ENCODE measurements around the gene POC1A. TPM values are rescaled to one million over a fixed set of nuclear protein-coding genes. Genes with fewer than 3 reads are reported as not detected.

Gene POC1A
- total and polyA plus RNA-seq, 2 experiments from 2014 or later: 19.1 to 26.7 TPM

GRCh38 chr3:52190294-52191074 is 36.3 kb upstream of the POC1A start:
- no peak overlapping the region for H3K4me2 ChIP-seq
- ATAC-seq: no peak; the same call in 2 of the 3 replicates
- DNase-seq (ENCODE audit: low spot score): no peak

GRCh38 chr3:52188556-52188955 is 34.3 kb upstream of the POC1A start:
- Mint-ChIP-seq H3K9me3 (no peaks in the 10 kb centered on the region), H3K36me3 (ENCODE audit: low read depth) (no peaks in the 10 kb centered on the region), H3K27ac (no peak overlapping the region), H3K27me3 (ENCODE audit: insufficient read depth, low read depth, poor library complexity) (peaks cover 22% of the 10 kb centered on the region), H3K4me1 (peaks cover 5% of the 10 kb centered on the region; the same call in 1 of the 3 replicates), H3K4me3 (no peak overlapping the region)
- H2AFZ ChIP-seq: no peak overlapping the region
- no peaks in the 10 kb centered on the region for H3K36me3 ChIP-seq (ENCODE audit: insufficient read depth)
- H3F3A ChIP-seq (replicated peaks; ENCODE audit: low read depth): 0 out of 2 replicates have a peak, but pooled peaks cover 4% of the 10 kb centered on the region
- H3K9me2 ChIP-seq (ENCODE audit: insufficient read depth): no peaks in the 10 kb centered on the region
- no peaks in the 10 kb centered on the region for H3K27me3 ChIP-seq (ENCODE audit: insufficient read depth)
- H3K79me2 ChIP-seq (replicated peaks; ENCODE audit: insufficient read depth): no peaks in the 10 kb centered on the region
- H4K20me1 ChIP-seq (replicated peaks; ENCODE audit: insufficient read depth): no peaks in the 10 kb centered on the region
- ATAC-seq (no peak), DNase-seq (ENCODE audit: low spot score) (no peak)
- H3K4me3 ChIP-seq: no peak overlapping the region
- no peak overlapping the region for H3K27ac ChIP-seq (ENCODE audit: low read depth)
- H3K4me1 ChIP-seq (ENCODE audit: insufficient read depth): no peaks in the 10 kb centered on the region
- no peak overlapping the region for H3K4me2 ChIP-seq
- no peak for TF ChIP-seq ZNF114 (CRISPR knock-in tag; IDR thresholded peaks at IDR 0.05)
- no peak for TF ChIP-seq EZH2 (IDR thresholded peaks at IDR 0.05; ENCODE audit: low read depth, unreplicated experiment)
- TF ChIP-seq CREB1 (CRISPR knock-in tag; IDR thresholded peaks at IDR 0.05; ENCODE audit: low read depth): no peak
- no peak for TF ChIP-seq POLR2AphosphoS5 (IDR thresholded peaks at IDR 0.05; ENCODE audit: low read depth)

More at GRCh38 chr3:52190294-52191074, 36.3 kb upstream of the POC1A start:
- H3K4me3 ChIP-seq: no peak overlapping the region
- no peak overlapping the region for H3K27ac ChIP-seq (ENCODE audit: low read depth)
- peaks cover 5% of the 10 kb centered on the region; the same call in 1 of the 3 replicates for H3K4me1 Mint-ChIP-seq
- no peaks in the 10 kb centered on the region for H3K9me2 ChIP-seq (ENCODE audit: insufficient read depth)
- no peaks in the 10 kb centered on the region for H3K27me3 ChIP-seq (ENCODE audit: insufficient read depth)
- no peaks in the 10 kb centered on the region for H3K36me3 Mint-ChIP-seq (ENCODE audit: low read depth)
- no peaks in the 10 kb centered on the region for H3K4me1 ChIP-seq (ENCODE audit: insufficient read depth)
- H3K9me3 Mint-ChIP-seq: no peaks in the 10 kb centered on the region
- H3K79me2 ChIP-seq (replicated peaks; ENCODE audit: insufficient read depth): no peaks in the 10 kb centered on the region
- H3F3A ChIP-seq (replicated peaks; ENCODE audit: low read depth): 0 out of 2 replicates have a peak, but pooled peaks cover 4% of the 10 kb centered on the region
- H3K27me3 Mint-ChIP-seq (ENCODE audit: insufficient read depth, low read depth, poor library complexity): peaks cover 18% of the 10 kb centered on the region
- H3K36me3 ChIP-seq (ENCODE audit: insufficient read depth): no peaks in the 10 kb centered on the region
- H3K4me3 Mint-ChIP-seq: no peak overlapping the region
- H2AFZ ChIP-seq: 0 out of 2 replicates have a peak overlapping the region, but pooled peaks have one; percentile 14
- H4K20me1 ChIP-seq (replicated peaks; ENCODE audit: insufficient read depth): no peaks in the 10 kb centered on the region
- TF ChIP-seq REST (IDR thresholded peaks at IDR 0.05; ENCODE audit: unreplicated experiment) (no peak), NANOG (IDR thresholded peaks at IDR 0.05; ENCODE audit: borderline replicate concordance) (no peak), ETS1 (IDR thresholded peaks at IDR 0.05) (no peak)
- H3K27ac Mint-ChIP-seq: no peak overlapping the region

All from GM23338 (cell line).